ENCODE data around the gene METTL26.

METTL26 gene

GRCh38 chr16:658679-659571, 22.8 kb upstream of the METTL26 start:
- no peak for DNase-seq

GRCh38 chr16:657487-657886, 21.4 kb upstream of the METTL26 start:
- DNase-seq: no peak

GRCh38 chr16:654034-654433, 17.9 kb upstream of the METTL26 start:
- no peak for DNase-seq

GRCh38 chr16:652454-653305, 16.6 kb upstream of the METTL26 start:
- DNase-seq: no peak

GRCh38 chr16:651844-652243, 15.7 kb upstream of the METTL26 start:
- no peak for DNase-seq

GRCh38 chr16:649631-650030, 13.5 kb upstream of the METTL26 start:
- DNase-seq: no peak

GRCh38 chr16:648781-649589, 12.9 kb upstream of the METTL26 start, which contains the start of gene WDR90:
Gene WDR90, plus strand, starts transcription at chr16:649365. Its CDS starts 52 bp downstream, at chr16:649417.
- DNase-seq: peak; percentile 56

- DNase-seq: peak; percentile 34
Observed at GRCh38 chr16:648071-648780, 12.1 kb upstream of the METTL26 start.

- no peak for DNase-seq
Observed at GRCh38 chr16:647173-647902, 11.2 kb upstream of the METTL26 start.

- no peak for DNase-seq
Observed at GRCh38 chr16:646679-647172, 10.6 kb upstream of the METTL26 start.

- DNase-seq: no peak
Observed at GRCh38 chr16:645852-646678, 10.0 kb upstream of the METTL26 start.

GRCh38 chr16:644556-644955, 8.5 kb upstream of the METTL26 start:
- DNase-seq: no peak

GRCh38 chr16:643050-643368, 6.9 kb upstream of the METTL26 start:
- no peak for DNase-seq

GRCh38 chr16:642189-643049, 6.3 kb upstream of the METTL26 start:
- no peak for DNase-seq

- DNase-seq: peak; percentile 46
Observed at GRCh38 chr16:641326-642188, 5.5 kb upstream of the METTL26 start, which contains the start of gene MCRIP2. Gene MCRIP2, plus strand, starts transcription at chr16:641828. Its CDS starts 164 bp downstream, at chr16:641992.

- DNase-seq: no peak
Observed at GRCh38 chr16:640614-641013, 4.5 kb upstream of the METTL26 start.

- DNase-seq: no peak
Observed at GRCh38 chr16:638836-639235, 2.7 kb upstream of the METTL26 start.

GRCh38 chr16:638034-638543, 2.0 kb upstream of the METTL26 start:
- no peak for DNase-seq
